22Rv1 (cell line): Measurements from ENCODE around the gene GGT7.
"Not testable (repeated sequence)": the region's sequence is repeated elsewhere in the genome, so short reads cannot be mapped to it uniquely, and the experiment has no call there.

Source experiments
- ZFX ChIP-seq: fragments of 450-650 bp; IDR thresholded peaks from 2 replicates; pipeline ENCODE4 v1.6.1; 2017; ENCODE audit warnings: antibody characterized with exemption, borderline replicate concordance
- TF ChIP-seq, protein P1 (sequence below): fragments of 450-650 bp; IDR thresholded peaks from 2 replicates; pipeline ENCODE4 v1.5.1; 2017; ENCODE audit warnings: mild to moderate bottlenecking

DNA sequence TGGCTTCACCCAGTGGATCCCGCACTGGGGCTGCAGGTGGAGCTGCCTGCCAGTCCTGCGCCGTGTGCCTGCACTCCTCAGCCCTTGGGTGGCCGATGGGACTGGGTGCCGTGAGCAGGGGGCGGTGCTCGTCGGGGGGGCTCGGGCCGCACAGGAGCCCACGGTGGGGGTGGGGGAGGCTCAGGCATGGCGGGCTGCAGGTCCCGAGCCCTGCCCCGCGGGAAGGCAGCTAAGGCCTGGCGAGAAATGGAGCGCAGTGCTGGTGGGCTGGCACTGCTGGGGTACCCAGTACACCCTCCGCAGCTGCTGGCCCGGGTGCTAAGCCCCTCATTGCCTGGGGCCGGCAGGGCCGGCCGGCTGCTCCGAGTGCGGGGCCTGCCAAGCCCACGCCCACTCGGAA lies 26.1 kb upstream of the GGT7 start:
- TF ChIP-seq, protein P1, sequence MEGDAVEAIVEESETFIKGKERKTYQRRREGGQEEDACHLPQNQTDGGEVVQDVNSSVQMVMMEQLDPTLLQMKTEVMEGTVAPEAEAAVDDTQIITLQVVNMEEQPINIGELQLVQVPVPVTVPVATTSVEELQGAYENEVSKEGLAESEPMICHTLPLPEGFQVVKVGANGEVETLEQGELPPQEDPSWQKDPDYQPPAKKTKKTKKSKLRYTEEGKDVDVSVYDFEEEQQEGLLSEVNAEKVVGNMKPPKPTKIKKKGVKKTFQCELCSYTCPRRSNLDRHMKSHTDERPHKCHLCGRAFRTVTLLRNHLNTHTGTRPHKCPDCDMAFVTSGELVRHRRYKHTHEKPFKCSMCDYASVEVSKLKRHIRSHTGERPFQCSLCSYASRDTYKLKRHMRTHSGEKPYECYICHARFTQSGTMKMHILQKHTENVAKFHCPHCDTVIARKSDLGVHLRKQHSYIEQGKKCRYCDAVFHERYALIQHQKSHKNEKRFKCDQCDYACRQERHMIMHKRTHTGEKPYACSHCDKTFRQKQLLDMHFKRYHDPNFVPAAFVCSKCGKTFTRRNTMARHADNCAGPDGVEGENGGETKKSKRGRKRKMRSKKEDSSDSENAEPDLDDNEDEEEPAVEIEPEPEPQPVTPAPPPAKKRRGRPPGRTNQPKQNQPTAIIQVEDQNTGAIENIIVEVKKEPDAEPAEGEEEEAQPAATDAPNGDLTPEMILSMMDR, result not testable (repeated sequence)
- not testable (repeated sequence) for TF ChIP-seq ZFX
